Smooth muscle cell of the umbilical artery (primary cell): Measurements from ENCODE around the gene NLE1. TPM values are rescaled to one million over a fixed set of nuclear protein-coding genes. Genes with fewer than 3 reads are reported as not detected.

ENCODE experiments used
- total RNA-seq: library from RNA; depleted of rRNA; stranded (reverse); fragments of >200 nt; gene quantifications from 2 replicates; pipeline ENCODE4 v1.2.3, GENCODE V29; 2014

Gene NLE1
- total RNA-seq = 22.6 and 24.8 TPM in 2 replicates

GRCh38 chr17:35141681-35142466 is at the start of gene NLE1:
NLE1 (minus strand) TSS chr17:35142303; CDS start chr17:35142275, 28 bp downstream.

GRCh38 chr17:35147375-35147905 is 5.3 kb upstream of the NLE1 start, which contains the start of gene UNC45B:
UNC45B (plus strand) TSS chr17:35147817; CDS start chr17:35148264, 447 bp downstream.

GRCh38 chr17:35121315-35121714 is 20.8 kb downstream of the NLE1 start, which contains the start of gene FNDC8:
FNDC8 (plus strand) TSS chr17:35121615; CDS start chr17:35121694, 79 bp downstream.

GRCh38 chr17:35119370-35120165 is 22.5 kb downstream of the NLE1 start, which contains the start of gene RAD51D:
RAD51D (minus strand) TSS chr17:35119860; CDS start chr17:35119613, 247 bp downstream.

Other genes starting within 250 kb of the NLE1 start
- 0.51 and 1.2 TPM in 2 replicates for gene CCT6B, start 180.8 kb downstream of the NLE1 start, total RNA-seq
- 11.3 and 12.8 TPM in 2 replicates for gene ZNF830, start 180.8 kb downstream of the NLE1 start, total RNA-seq
- gene LIG3, start 161.8 kb downstream of the NLE1 start, total RNA-seq = 30.3 and 57.9 TPM in 2 replicates
- gene RFFL, start 78.6 kb downstream of the NLE1 start, total RNA-seq = 7.1 and 14.9 TPM in 2 replicates
- 7.7 and 9.7 TPM in 2 replicates for gene RAD51D, start 22.4 kb downstream of the NLE1 start, total RNA-seq
- gene FNDC8, start 20.7 kb downstream of the NLE1 start, total RNA-seq = not detected in 2 replicates
- gene UNC45B, start 5.5 kb upstream of the NLE1 start, total RNA-seq = not detected in 2 replicates
- not detected in 2 replicates for gene SLC35G3, start 52.1 kb upstream of the NLE1 start, total RNA-seq
- gene SLFN5, start 100.8 kb upstream of the NLE1 start, total RNA-seq = 97.4 and 165 TPM in 2 replicates
- 30.3 and 63.5 TPM in 2 replicates for gene SLFN11, start 231.3 kb upstream of the NLE1 start, total RNA-seq